SU-DHL-6 (cell line): Measurements from ENCODE around the gene FXYD7.

ENCODE experiments used
- CTCF ChIP-seq: fragments of 200-600 bp; sonication (generic); IDR thresholded peaks from one replicate; pipeline ENCODE4 v1.5.1; 2017; ENCODE audit warnings: antibody characterized with exemption, mild to moderate bottlenecking, low read length, moderate library complexity; ENCODE audit not compliant: insufficient read depth, poor library complexity, severe bottlenecking
- EZH2phosphoT487 ChIP-seq: fragments of 200-600 bp; sonication (generic), shearing (Covaris generic); conservative IDR thresholded peaks from 2 replicates; pipeline ENCODE4 v1.6.1; 2018; ENCODE audit warnings: mild to moderate bottlenecking, antibody characterized with exemption, low read length, moderate library complexity, mixed read lengths

GRCh38 chr19:35202722-35203688 lies 60.0 kb downstream of the FXYD7 start:
- TF ChIP-seq EZH2phosphoT487 (no peak), CTCF (no peak)
